ENCODE measurements around the gene TNFRSF17.

Gene TNFRSF17

GRCh38 chr16:11994143-11995119, 29.4 kb downstream of the TNFRSF17 start:
- H3K18ac ChIP-seq (ENCODE audit: low read depth in 1 of 2, low read length in 2 of 2) = peak overlapping the region in 1 of 2 experiments; percentile 25
- H3K4ac ChIP-seq (ENCODE audit: low read depth in 1 of 2, low read length in 2 of 2) = peak overlapping the region in 1 of 2 experiments; percentile 48
- no peak overlapping the region for H3K4me3 ChIP-seq (ENCODE audit: insufficient read depth in 1 of 2, low read depth in 1 of 2, low read length in 2 of 2)
- H3K27me3 ChIP-seq (ENCODE audit: control insufficient read depth in 1 of 2, insufficient read depth in 1 of 2, low read length in 2 of 2) = no peaks in the 10 kb centered on the region
- no peak overlapping the region for H3K4me2 ChIP-seq (ENCODE audit: low read length, poor library complexity, severe bottlenecking)
- H3K23ac ChIP-seq (ENCODE audit: low read length in 2 of 2) = no peak overlapping the region
- H3K4me1 ChIP-seq (ENCODE audit: control insufficient read depth, insufficient read depth, low read depth, low read length) = peaks cover 26% of the 10 kb centered on the region
- H2BK15ac ChIP-seq (ENCODE audit: low read depth, poor library complexity, severe bottlenecking) = no peak overlapping the region
- no peak overlapping the region for H2AFZ ChIP-seq (ENCODE audit: low read depth, low read length)
- peak overlapping the region; percentile 21 for H4K91ac ChIP-seq (ENCODE audit: low read length)
- peak; percentile 51 for DNase-seq
- H3K14ac ChIP-seq (ENCODE audit: low read length in 2 of 2) = no peak overlapping the region
- peaks cover 38% of the 10 kb centered on the region for H3K79me1 ChIP-seq (replicated peaks; ENCODE audit: low read length, poor library complexity, severe bottlenecking)
- no peaks in the 10 kb centered on the region for H3K9me3 ChIP-seq (ENCODE audit: control insufficient read depth, low read length)
- H2BK5ac ChIP-seq (ENCODE audit: low read depth, low read length, poor library complexity, severe bottlenecking) = no peak overlapping the region
- no peak overlapping the region for H3K27ac ChIP-seq (ENCODE audit: low read length, poor library complexity, severe bottlenecking)
- H2AK5ac ChIP-seq (ENCODE audit: low read length, severe bottlenecking) = no peak overlapping the region
- H2BK120ac ChIP-seq (ENCODE audit: low read depth, low read length) = no peak overlapping the region
- peak overlapping the region; percentile 4 for H3K9ac ChIP-seq (ENCODE audit: low read length)
- no peak overlapping the region for H2BK12ac ChIP-seq (ENCODE audit: low read length in 2 of 2)
- WGBS = 91% methylated on average over 7 of the region's 8 CpGs
- no peak overlapping the region for H4K8ac ChIP-seq (ENCODE audit: low read length)
- peaks cover 5 to 15% of the 10 kb centered on the region in 2 experiments for H3K36me3 ChIP-seq (ENCODE audit: control insufficient read depth in 1 of 2, insufficient read depth in 2 of 2, low read depth in 1 of 2, low read length in 2 of 2)

GRCh38 chr16:11996433-11997330, 31.7 kb downstream of the TNFRSF17 start:
- H3K9me3 ChIP-seq (ENCODE audit: control insufficient read depth, low read length) = no peaks in the 10 kb centered on the region
- WGBS = 93% methylated on average over 9 of the region's 9 CpGs
- no peak overlapping the region for H3K14ac ChIP-seq (ENCODE audit: low read length in 2 of 2)
- H2BK120ac ChIP-seq (ENCODE audit: low read depth, low read length) = no peak overlapping the region
- H3K9ac ChIP-seq (ENCODE audit: low read length) = no peak overlapping the region
- peaks cover 38% of the 10 kb centered on the region for H3K79me1 ChIP-seq (replicated peaks; ENCODE audit: low read length, poor library complexity, severe bottlenecking)
- no peaks in the 10 kb centered on the region for H3K27me3 ChIP-seq (ENCODE audit: control insufficient read depth in 1 of 2, insufficient read depth in 1 of 2, low read length in 2 of 2)
- no peak overlapping the region for H2BK12ac ChIP-seq (ENCODE audit: low read length in 2 of 2)
- no peak overlapping the region for H2AFZ ChIP-seq (ENCODE audit: low read depth, low read length)
- H3K4me1 ChIP-seq (ENCODE audit: control insufficient read depth, insufficient read depth, low read depth, low read length) = peaks cover 13% of the 10 kb centered on the region
- no peak overlapping the region for H3K4me2 ChIP-seq (ENCODE audit: low read length, poor library complexity, severe bottlenecking)
- peaks cover 5 to 27% of the 10 kb centered on the region in 2 experiments for H3K36me3 ChIP-seq (ENCODE audit: control insufficient read depth in 1 of 2, insufficient read depth in 2 of 2, low read depth in 1 of 2, low read length in 2 of 2)
- DNase-seq = no peak
- no peak overlapping the region for H2AK5ac ChIP-seq (ENCODE audit: low read length, severe bottlenecking)
- no peak overlapping the region for H4K91ac ChIP-seq (ENCODE audit: low read length)
- H3K4me3 ChIP-seq (ENCODE audit: insufficient read depth in 1 of 2, low read depth in 1 of 2, low read length in 2 of 2) = no peak overlapping the region
- no peak overlapping the region for H3K23ac ChIP-seq (ENCODE audit: low read length in 2 of 2)
- no peak overlapping the region for H3K18ac ChIP-seq (ENCODE audit: low read depth in 1 of 2, low read length in 2 of 2)
- no peak overlapping the region for H2BK5ac ChIP-seq (ENCODE audit: low read depth, low read length, poor library complexity, severe bottlenecking)
- no peak overlapping the region for H3K4ac ChIP-seq (ENCODE audit: low read depth in 1 of 2, low read length in 2 of 2)
- no peak overlapping the region for H2BK15ac ChIP-seq (ENCODE audit: low read depth, poor library complexity, severe bottlenecking)
- no peak overlapping the region for H3K27ac ChIP-seq (ENCODE audit: low read length, poor library complexity, severe bottlenecking)
- no peak overlapping the region for H4K8ac ChIP-seq (ENCODE audit: low read length)

- H2BK5ac ChIP-seq (ENCODE audit: low read depth, low read length, poor library complexity, severe bottlenecking) = no peak overlapping the region
- no peak overlapping the region for H3K23ac ChIP-seq (ENCODE audit: low read length in 2 of 2)
- H3K14ac ChIP-seq (ENCODE audit: low read length in 2 of 2) = no peak overlapping the region
- no peak overlapping the region for H3K27ac ChIP-seq (ENCODE audit: low read length, poor library complexity, severe bottlenecking)
- 77% methylated on average over 6 of the region's 6 CpGs for WGBS
- no peak overlapping the region for H3K9ac ChIP-seq (ENCODE audit: low read length)
- no peak overlapping the region for H3K4ac ChIP-seq (ENCODE audit: low read depth in 1 of 2, low read length in 2 of 2)
- H3K9me3 ChIP-seq (ENCODE audit: control insufficient read depth, low read length) = no peaks in the 10 kb centered on the region
- no peak overlapping the region for H4K8ac ChIP-seq (ENCODE audit: low read length)
- no peaks in the 10 kb centered on the region for H3K4me1 ChIP-seq (ENCODE audit: control insufficient read depth, insufficient read depth, low read depth, low read length)
- peaks cover 18 to 44% of the 10 kb centered on the region in 2 experiments for H3K36me3 ChIP-seq (ENCODE audit: control insufficient read depth in 1 of 2, insufficient read depth in 2 of 2, low read depth in 1 of 2, low read length in 2 of 2)
- no peak for DNase-seq
- no peak overlapping the region for H3K4me3 ChIP-seq (ENCODE audit: insufficient read depth in 1 of 2, low read depth in 1 of 2, low read length in 2 of 2)
- H2AK5ac ChIP-seq (ENCODE audit: low read length, severe bottlenecking) = no peak overlapping the region
- H2AFZ ChIP-seq (ENCODE audit: low read depth, low read length) = no peak overlapping the region
- no peak overlapping the region for H4K91ac ChIP-seq (ENCODE audit: low read length)
- H3K79me1 ChIP-seq (replicated peaks; ENCODE audit: low read length, poor library complexity, severe bottlenecking) = peaks cover 23% of the 10 kb centered on the region
- no peak overlapping the region for H2BK120ac ChIP-seq (ENCODE audit: low read depth, low read length)
- no peak overlapping the region for H3K18ac ChIP-seq (ENCODE audit: low read depth in 1 of 2, low read length in 2 of 2)
- no peak overlapping the region for H2BK12ac ChIP-seq (ENCODE audit: low read length in 2 of 2)
- no peak overlapping the region for H2BK15ac ChIP-seq (ENCODE audit: low read depth, poor library complexity, severe bottlenecking)
- H3K4me2 ChIP-seq (ENCODE audit: low read length, poor library complexity, severe bottlenecking) = no peak overlapping the region
- H3K27me3 ChIP-seq (ENCODE audit: control insufficient read depth in 1 of 2, insufficient read depth in 1 of 2, low read length in 2 of 2) = no peaks in the 10 kb centered on the region
Observed at GRCh38 chr16:12000032-12000431, 35.0 kb downstream of the TNFRSF17 start.
